ENCODE measurements around the gene SMYD3.
A peak's percentile ranks its signal among the peaks of the same experiment; 100 is the strongest.
"Not testable (repeated sequence)": the region's sequence is repeated elsewhere in the genome, so short reads cannot be mapped to it uniquely, and the experiment has no call there.

Gene SMYD3

DNA sequence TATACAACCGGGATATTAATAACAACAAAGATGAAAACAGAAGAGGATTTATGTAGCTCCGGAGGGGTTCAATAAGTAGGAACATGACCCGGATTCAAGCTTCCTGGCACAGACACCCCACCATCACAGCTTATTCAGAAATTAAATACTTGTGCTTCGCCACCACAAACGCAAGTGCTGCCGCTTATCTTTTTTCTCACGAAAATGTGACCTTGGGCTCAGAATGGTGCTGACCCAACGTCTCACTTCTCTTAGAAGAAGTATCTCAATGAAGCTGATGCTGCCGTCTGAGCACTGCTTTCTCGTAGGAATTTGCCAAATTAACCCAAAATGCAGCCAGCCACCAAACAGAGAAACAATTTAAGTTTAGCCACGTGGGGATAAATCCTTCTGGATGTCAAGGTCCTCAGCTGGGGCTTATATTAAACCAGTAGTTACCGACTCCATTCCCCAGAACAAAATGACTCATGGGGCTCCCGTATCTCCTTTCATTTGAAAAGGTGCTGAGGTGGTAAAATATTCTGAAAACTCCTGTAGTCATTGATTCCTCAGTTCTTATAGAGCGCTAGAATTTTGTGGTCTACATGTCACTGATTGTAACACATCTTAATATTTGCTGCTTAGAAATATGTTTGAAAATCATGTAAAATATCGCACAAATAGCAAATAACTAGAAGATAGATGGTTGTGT, 466.7 kb downstream of the SMYD3 start:
- no peak for DNase-seq (ENCODE audit: low read depth in 1 of 2, low spot score in 1 of 2)

- DNase-seq (ENCODE audit: low read depth in 1 of 2, low spot score in 1 of 2): no peak
These were observed 467.5 kb downstream of the SMYD3 start for GRCh38 chr1:246039584-246039983.

DNA sequence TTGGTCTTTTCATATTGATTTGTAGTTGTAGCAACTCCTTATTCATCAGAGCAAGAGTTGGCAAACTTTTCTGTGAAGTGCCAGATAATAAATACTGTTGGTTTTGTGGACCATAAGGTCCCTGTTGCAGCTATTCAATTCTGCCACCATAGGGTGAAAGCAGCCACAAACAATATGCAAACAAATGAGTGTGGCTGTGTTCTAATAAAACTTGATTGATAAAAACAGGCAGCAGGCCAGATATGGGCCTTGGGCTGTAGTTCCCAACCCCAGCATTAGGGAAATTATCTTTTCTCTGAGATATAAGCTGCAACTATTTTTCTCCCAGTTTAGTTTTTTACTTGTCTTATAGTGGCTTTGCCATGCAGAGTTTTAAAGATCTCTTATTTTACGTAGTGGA, 469.2 kb downstream of the SMYD3 start:
- no peak for DNase-seq (ENCODE audit: low read depth in 1 of 2, low spot score in 1 of 2)

GRCh38 chr1:246036175-246036574, 470.9 kb downstream of the SMYD3 start:
- no peak for DNase-seq (ENCODE audit: low read depth in 1 of 2, low spot score in 1 of 2)

- DNase-seq (ENCODE audit: low read depth in 1 of 2, low spot score in 1 of 2): no peak
These were observed 472.0 kb downstream of the SMYD3 start for GRCh38 chr1:246035060-246035541.

DNA sequence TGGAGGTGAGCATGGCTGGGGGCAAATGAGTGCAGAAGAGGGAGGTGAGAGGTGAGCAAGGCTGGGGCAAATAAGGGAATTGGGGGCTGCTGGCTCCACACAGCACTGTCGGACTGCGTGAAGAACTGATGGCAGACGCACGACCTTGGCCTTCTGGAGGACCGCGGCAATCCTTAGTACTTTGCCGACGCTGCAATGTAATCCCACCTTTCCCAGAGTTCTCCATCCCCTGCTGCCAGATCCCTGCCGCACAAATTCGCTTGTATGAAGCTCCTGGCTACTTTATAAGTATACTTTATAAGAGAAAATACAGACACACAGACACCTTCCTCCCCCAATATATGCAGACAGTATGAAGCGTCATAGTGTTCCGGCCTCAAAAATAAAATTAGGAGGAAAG, 472.4 kb downstream of the SMYD3 start:
- no peak for DNase-seq (ENCODE audit: low read depth in 1 of 2, low spot score in 1 of 2)

GRCh38 chr1:246032984-246033383, 474.1 kb downstream of the SMYD3 start:
- no peak for DNase-seq (ENCODE audit: low read depth in 1 of 2, low spot score in 1 of 2)

DNA sequence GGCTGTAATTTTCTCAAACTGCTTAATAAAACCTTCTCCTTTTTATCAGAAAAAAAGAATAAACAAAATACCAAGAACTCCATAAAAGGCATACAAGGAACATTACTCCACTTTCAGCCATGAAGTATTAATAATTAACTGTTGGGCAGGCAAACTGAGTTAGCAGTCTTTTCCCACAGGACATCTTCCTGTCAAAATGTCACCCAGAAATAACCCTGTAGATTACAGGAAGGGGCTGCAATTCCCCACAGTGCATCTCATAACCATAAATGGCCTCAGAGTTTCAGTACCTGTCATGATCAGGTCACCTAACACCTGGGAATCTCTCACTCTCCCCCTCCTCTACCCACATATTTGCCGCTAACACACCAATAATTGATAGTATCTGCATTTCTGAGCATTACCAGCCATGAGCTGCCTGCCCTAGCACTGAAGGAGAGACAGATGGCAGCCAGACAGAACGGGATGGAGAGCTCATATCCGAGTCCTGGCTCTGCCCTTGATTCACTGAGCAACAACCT, 475.0 kb downstream of the SMYD3 start:
- no peak for DNase-seq (ENCODE audit: low read depth in 1 of 2, low spot score in 1 of 2)

DNA sequence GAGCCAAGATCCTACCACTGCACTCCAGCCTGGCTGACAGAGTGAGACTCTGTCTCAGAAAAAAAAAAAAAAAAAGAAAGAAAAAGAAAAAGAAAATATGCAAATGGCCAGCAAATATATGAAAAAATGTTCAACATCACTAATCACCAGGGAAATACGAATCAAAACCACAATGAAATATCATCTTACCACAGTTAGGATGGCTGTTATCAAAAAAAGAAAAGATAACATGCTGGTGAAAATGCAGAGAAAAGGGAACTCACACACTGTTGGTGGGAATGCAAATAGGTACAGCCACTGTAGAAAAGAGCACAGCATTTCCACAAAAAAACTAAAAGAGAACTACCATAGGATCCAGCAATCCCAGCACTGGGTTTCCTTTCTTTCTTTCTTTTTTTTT, 477.5 kb downstream of the SMYD3 start:
- no peak for DNase-seq (ENCODE audit: low read depth in 1 of 2, low spot score in 1 of 2)

DNA sequence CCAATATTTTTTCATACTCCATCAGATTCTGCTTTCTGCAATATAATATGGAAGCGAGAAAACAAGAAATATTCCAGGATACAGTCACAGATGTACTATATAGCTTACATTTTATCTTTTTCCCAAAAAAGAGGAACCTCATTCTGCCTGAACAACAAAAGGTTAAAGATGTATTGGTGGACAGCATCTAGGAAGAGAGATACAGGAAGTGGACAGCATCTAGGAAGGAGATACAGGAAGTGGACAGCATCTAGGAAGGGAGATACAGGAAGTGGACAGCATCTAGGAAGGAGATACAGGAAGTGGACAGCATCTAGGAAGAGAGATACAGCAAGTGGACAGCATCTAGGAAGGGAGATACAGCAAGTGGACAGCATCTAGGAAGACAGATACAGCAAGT, 483.0 kb downstream of the SMYD3 start:
- not testable (repeated sequence) for DNase-seq (ENCODE audit: low read depth in 1 of 2, low spot score in 1 of 2)

DNA sequence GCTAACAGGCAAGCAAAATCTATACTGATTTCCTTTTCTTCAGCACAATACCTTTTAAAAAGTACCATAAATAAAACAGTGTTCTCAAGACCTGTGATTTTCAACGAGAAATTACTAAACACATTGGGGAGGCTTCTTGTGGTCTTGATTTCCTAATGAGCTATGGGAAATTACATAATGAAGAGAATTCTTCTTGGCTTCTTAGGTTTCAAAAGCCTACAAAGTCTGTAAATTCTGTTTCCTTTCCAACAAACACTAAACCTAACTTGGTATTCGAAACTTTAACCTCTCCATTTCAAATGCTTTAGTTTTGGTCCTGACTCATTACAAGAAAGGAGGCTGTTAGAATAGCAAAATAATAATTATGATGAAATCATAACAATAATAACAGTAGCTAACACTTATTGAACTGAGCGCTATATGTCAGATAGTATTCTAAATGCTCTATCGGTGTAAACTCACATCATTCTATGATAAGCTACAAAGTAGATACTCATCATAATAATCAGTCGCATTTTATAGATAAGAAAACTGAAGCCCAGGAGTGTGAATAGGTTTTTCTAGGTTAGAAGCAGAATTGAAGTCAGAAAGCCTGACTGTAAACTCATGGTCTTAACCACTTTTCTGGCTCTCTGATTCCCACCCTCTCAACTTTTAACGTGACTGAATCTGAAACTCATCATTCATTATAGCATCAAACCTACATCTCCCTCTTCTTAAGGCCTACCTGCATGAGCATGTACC, 486.7 kb downstream of the SMYD3 start:
- DNase-seq (ENCODE audit: low read depth in 1 of 2, low spot score in 1 of 2): no peak

DNA sequence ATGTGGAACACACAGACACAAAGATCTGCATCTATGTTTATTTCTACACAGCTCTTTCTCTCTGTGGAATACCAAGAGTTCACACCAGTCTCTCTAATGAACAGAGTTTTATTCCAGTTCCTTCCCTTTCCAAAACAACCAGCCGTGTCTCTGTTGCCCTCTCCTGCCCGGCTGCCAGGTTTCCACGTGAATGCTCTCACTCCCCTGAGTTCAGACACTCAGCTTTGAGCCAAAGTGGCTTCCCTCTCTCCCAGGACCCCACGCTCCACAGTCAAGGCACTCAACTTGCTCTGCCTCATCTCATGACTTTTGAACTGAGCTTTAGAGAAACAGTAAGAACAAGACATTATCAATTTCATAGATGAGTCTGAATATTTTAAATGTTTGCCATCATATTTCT, 488.9 kb downstream of the SMYD3 start:
- DNase-seq (ENCODE audit: low read depth in 1 of 2, low spot score in 1 of 2): no peak

- no peak for DNase-seq (ENCODE audit: low read depth in 1 of 2, low spot score in 1 of 2)
These were observed 494.7 kb downstream of the SMYD3 start for GRCh38 chr1:246012341-246012740.

DNA sequence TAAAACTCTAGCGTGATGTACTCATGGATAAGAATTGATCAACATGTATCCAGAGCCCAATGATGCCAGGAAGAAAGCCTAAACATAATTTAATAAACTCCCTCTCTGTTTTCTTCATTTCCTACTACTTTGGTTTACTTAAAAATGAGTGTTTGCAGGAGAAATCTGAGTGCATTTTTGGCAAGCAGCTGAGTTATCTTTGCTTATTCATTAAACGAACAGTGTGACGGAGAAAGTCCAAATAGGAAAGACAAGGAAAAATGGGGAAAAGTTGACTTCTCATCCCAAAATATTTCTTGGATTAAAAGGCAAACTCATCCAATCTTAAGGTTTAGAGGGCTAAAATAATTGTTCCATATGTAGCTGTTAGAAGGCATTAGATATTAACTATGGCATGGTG, 496.7 kb downstream of the SMYD3 start:
- no peak for DNase-seq (ENCODE audit: low read depth in 1 of 2, low spot score in 1 of 2)

GRCh38 chr1:246008363-246008831, 498.7 kb downstream of the SMYD3 start:
- no peak for DNase-seq (ENCODE audit: low read depth in 1 of 2, low spot score in 1 of 2)

DNA sequence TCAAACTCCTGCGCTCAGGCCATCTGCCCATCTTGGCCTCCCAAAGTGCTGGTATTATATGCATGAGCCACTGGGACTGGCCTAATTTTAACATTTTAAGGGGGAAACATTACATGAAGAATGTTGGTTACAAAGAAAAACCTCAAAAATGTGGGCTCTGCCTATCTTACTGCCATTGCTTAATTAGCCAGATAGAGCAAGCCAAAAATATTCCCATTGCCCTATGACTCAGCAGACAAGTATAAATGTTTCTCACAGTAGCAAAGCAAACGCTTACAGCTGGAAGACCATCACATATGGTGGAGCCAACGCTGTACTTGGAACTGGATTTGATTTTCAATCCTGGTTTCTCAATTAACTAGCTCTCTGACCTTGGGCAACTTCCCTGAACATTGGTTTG, 502.0 kb downstream of the SMYD3 start:
- no peak for DNase-seq (ENCODE audit: low read depth in 1 of 2, low spot score in 1 of 2)

DNA sequence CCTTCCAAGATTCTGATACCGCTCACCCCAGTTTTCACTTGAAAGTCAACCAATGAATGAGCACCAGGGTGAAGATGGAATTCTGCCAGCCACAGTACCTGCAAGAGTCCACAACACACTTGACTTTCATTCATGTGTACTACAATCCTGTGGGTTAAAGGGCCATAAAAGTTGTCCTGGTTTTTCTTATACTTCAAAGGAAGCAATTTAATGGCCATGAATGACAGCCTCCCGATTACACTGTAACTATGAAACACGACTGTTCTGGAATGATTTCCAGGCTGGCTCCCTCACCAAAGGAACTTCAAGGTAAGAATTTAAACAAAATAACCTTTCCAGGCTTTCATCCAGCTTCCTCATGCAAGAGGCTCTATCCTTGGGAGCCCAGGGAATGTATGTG, 502.8 kb downstream of the SMYD3 start:
- no peak for DNase-seq (ENCODE audit: low read depth in 1 of 2, low spot score in 1 of 2)

DNA sequence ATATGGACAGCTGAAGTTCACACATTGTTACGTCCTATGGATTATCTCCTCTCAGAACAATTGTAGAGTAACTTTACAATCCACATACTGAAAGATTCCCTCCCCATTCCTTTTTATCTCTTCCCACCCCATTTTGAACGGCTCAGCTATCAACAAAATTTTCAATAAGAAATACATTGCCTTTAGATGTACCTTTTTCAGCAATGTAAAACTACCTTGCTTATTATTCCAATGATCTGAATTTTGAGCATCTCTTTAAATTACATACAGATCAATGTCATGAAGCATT, 503.7 kb downstream of the SMYD3 start:
- no peak for DNase-seq (ENCODE audit: low read depth in 1 of 2, low spot score in 1 of 2)

DNA sequence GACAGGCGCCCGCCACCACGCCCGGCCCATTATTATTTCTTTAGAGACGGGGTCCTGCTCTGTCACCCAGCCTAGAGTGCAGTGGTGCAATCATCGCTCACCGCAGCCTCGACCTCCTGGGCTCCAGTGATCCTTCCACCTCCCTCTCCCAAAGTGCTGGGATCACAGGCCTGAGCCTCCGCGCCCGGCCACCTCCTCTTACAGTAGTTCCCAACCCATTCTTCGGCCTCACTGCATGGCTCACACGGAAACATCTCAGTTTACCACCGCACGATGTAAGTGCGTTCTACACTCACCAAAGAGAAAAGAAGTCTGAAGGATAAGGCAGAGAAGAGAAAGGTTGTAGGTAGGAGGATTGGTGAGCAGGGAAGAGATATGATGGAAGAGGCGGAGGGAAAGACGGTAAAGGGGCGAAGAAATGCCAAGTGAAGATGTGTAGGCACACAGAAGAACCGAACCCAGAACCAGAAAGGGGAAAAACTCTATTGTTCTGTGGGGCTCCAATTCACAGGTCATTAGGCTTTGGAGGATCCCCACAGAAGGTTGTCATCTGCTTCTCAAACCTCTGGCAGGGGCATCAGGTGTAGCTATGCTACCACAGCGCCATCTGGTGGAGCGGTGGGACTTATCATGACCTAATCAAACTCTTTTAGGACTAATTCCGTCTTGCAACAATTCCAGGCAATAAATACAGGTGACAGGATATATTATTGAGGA, 504.2 kb downstream of the SMYD3 start:
- peak; percentile 68 to 82 for DNase-seq (ENCODE audit: low read depth in 1 of 2, low spot score in 1 of 2)

DNA sequence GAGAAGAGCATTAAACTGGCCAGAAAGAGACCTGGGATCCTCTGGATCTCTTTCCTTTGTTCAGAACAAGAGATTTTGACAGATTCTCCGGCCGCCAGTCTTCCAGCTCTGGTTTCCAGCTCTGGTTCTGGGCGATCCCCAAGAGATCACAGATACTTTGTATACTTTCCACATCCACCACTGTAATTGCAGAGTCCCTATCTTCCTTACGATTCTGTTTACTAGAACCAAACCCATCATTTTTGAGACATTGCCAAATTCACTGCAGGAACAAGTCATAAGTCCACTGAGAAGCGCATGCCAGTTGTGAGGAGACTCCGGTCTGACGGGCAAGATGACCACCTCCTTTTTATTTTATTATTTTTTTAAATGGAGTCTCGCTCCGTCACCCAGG, 505.2 kb downstream of the SMYD3 start:
- no peak for DNase-seq (ENCODE audit: low read depth in 1 of 2, low spot score in 1 of 2)

DNA sequence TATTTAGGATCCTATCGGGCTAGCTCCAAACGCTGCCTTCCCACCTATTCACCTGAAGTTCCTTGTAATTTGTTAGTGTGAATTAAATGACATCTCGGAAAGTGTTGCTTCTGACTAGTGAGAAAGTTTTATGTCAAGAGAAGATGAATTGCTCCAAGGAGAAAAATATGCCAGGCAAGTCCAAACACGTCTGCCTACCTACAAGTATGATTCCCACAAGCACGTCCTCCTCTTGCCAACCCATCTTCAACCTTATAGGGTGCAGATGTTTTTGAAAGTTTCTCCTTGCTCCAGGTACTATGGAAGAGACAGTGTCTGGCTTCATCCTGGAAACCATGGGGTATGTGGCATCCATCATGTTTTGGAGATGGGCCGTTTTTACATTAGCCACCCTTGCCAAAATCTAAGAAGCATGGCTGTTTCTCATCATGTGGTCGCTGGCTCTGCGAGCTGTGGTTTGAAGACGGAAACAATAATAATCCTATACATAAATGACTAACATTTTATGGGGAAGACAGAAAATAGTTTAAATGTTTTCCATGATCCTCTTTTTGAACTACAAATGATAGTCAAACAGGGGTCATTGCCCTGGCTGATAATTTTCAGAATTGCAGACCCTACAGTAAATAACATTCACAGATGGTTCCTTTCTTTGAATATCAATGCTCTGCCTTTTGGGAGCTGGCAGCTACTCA, 505.8 kb downstream of the SMYD3 start:
- DNase-seq (ENCODE audit: low read depth in 1 of 2, low spot score in 1 of 2): no peak

Measured in activated CD4-positive, alpha-beta T cell treated with anti-CD3 and anti-CD28 coated beads, Interleukin-2, amount 50 U/mL, for 24 hours (primary cell).